DND-41 (cell line): ENCODE data around the gene UNC5CL.
"Not testable (repeated sequence)": the region's sequence is repeated elsewhere in the genome, so short reads cannot be mapped to it uniquely, and the experiment has no call there.

Experiments
- ATAC-seq: fragments of 200-7000 bp; cut with Tn5 transposase; 3 replicates; pipeline ENCODE4 v1.9.1; 2021; ENCODE audit warnings: low read depth; ENCODE audit not compliant: insufficient read depth
- DNase-seq: peaks from one replicate; pipeline ENCODE4 v3.0.0-alpha.2; 2020
- H2AFZ ChIP-seq: 2 replicates; pipeline ENCODE4 v1.6.0; 2012; ENCODE audit warnings: low read depth, low read length
- H3K27ac ChIP-seq: 2 replicates; pipeline ENCODE4 v1.5.1; 2012; ENCODE audit warnings: low read length, inconsistent platforms
- H3K27me3 ChIP-seq: fragments of 200-600 bp; sonication (generic); 2 replicates; pipeline ENCODE4 v1.6.0; 2012; ENCODE audit warnings: low read length, mild to moderate bottlenecking, inconsistent platforms; ENCODE audit not compliant: insufficient read depth, poor library complexity
- H3K36me3 ChIP-seq: 2 replicates; pipeline ENCODE4 v1.5.1; 2012; ENCODE audit warnings: low read length, inconsistent platforms; ENCODE audit not compliant: insufficient read depth
- H3K4me1 ChIP-seq: 2 replicates; pipeline ENCODE4 v1.5.1; 2012; ENCODE audit warnings: mild to moderate bottlenecking, low read length; ENCODE audit not compliant: insufficient read depth
- H3K4me2 ChIP-seq: 2 replicates; pipeline ENCODE4 v1.6.0; 2012; ENCODE audit warnings: mild to moderate bottlenecking, moderate library complexity, low read length, inconsistent platforms; ENCODE audit not compliant: insufficient read depth
- H3K4me3 ChIP-seq, 2 experiments: fragments of 200-600 bp in 1 of 2; shearing (Covaris generic) in 1 of 2; 2 replicates each; pipeline ENCODE4 v1.5.1; 2012 to 2016; ENCODE audit warnings: inconsistent platforms in 2 of 2, low read length in 2 of 2, mild to moderate bottlenecking in 2 of 2, low read depth in 1 of 2, moderate library complexity in 1 of 2
- H3K79me2 ChIP-seq: 2 replicates; pipeline ENCODE4 v1.6.0; 2012; ENCODE audit warnings: low read length, inconsistent platforms; ENCODE audit not compliant: insufficient read depth
- H3K9ac ChIP-seq: 2 replicates; pipeline ENCODE4 v1.6.0; 2012; ENCODE audit warnings: low read depth, mild to moderate bottlenecking, inconsistent platforms, low read length, moderate library complexity
- H3K9me3 ChIP-seq: 2 replicates; pipeline ENCODE4 v1.5.1; 2012; ENCODE audit warnings: low read length, moderate library complexity, mild to moderate bottlenecking, inconsistent platforms; ENCODE audit not compliant: insufficient read depth, severe bottlenecking
- H4K20me1 ChIP-seq: 2 replicates; pipeline ENCODE4 v1.6.0; 2012; ENCODE audit warnings: low read length; ENCODE audit not compliant: insufficient read depth
- CTCF ChIP-seq: IDR thresholded peaks from 2 replicates; pipeline ENCODE4 v1.5.1; 2012; ENCODE audit warnings: borderline replicate concordance, low read length, moderate library complexity, mild to moderate bottlenecking; ENCODE audit not compliant: poor library complexity, severe bottlenecking; ENCODE audit errors: extremely low read depth
- EZH2 ChIP-seq: IDR thresholded peaks from 3 replicates; pipeline ENCODE4 v1.6.1; 2012; ENCODE audit warnings: borderline replicate concordance, low read depth, mild to moderate bottlenecking, moderate library complexity, low read length, inconsistent platforms; ENCODE audit not compliant: severe bottlenecking

Gene UNC5CL

GRCh38 chr6:41011673-41012072 is 27.3 kb downstream of the UNC5CL start:
- H3K27me3 ChIP-seq: no peaks in the 10 kb centered on the region
- no peaks in the 10 kb centered on the region for H3K9me3 ChIP-seq
- TF ChIP-seq CTCF: no peak
- TF ChIP-seq EZH2: no peak
- H3K9ac ChIP-seq: no peak overlapping the region
- no peak overlapping the region for H2AFZ ChIP-seq
- no peaks in the 10 kb centered on the region; the same call in 1 of the 2 replicates for H4K20me1 ChIP-seq
- no peaks in the 10 kb centered on the region for H3K4me1 ChIP-seq
- no peak overlapping the region for H3K27ac ChIP-seq
- DNase-seq (no peak), ATAC-seq (no peak)
- no peaks in the 10 kb centered on the region for H3K36me3 ChIP-seq
- no peaks in the 10 kb centered on the region for H3K79me2 ChIP-seq
- H3K4me2 ChIP-seq: no peak overlapping the region
- H3K4me3 ChIP-seq: no peak overlapping the region

- no peak for ATAC-seq
These were observed 29.4 kb downstream of the UNC5CL start for GRCh38 chr6:41009669-41010068.

DNA sequence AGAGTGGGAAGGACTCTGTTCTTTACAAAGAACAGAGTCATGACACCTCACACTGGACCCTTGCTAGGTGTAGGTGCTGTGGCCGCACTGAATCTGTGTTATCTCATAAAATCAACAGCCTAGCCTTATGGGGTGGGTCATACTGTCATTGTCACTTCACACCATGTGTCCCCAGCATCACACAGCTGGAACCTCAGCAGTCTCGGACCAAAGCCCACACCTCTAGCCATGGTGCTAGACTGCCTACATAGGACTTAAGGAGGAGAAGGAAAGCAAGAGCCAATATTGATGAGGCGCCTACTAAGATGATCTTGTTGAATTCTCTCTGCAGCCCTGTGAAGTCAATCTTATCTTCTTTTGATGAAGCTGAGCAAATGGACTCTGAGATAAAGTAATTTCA is 31.0 kb downstream of the UNC5CL start:
- Histone ChIP-seq H3K79me2 (no peaks in the 10 kb centered on the region), H3K9ac (no peak overlapping the region), H3K9me3 (no peaks in the 10 kb centered on the region), H3K27ac (no peak overlapping the region), H3K27me3 (peaks cover 2% of the 10 kb centered on the region), H2AFZ (no peak overlapping the region), H4K20me1 (no peaks in the 10 kb centered on the region), H3K4me2 (no peak overlapping the region), H3K4me3 (no peak overlapping the region), H3K4me1 (peaks cover 8% of the 10 kb centered on the region), H3K36me3 (no peaks in the 10 kb centered on the region)
- no peak for ATAC-seq
- no peak for DNase-seq
- TF ChIP-seq EZH2: no peak
- no peak for TF ChIP-seq CTCF

More at GRCh38 chr6:41009669-41010068, 29.4 kb downstream of the UNC5CL start:
- Histone ChIP-seq H3K27ac (no peak overlapping the region), H3K79me2 (no peaks in the 10 kb centered on the region), H3K27me3 (peaks cover 2% of the 10 kb centered on the region), H3K4me2 (no peak overlapping the region), H3K9ac (no peak overlapping the region), H3K4me1 (peaks cover 8% of the 10 kb centered on the region), H4K20me1 (no peaks in the 10 kb centered on the region), H3K4me3 (no peak overlapping the region), H3K36me3 (no peaks in the 10 kb centered on the region), H2AFZ (no peak overlapping the region), H3K9me3 (no peaks in the 10 kb centered on the region)
- no peak for DNase-seq
- TF ChIP-seq EZH2 (no peak), CTCF (no peak)

DNA sequence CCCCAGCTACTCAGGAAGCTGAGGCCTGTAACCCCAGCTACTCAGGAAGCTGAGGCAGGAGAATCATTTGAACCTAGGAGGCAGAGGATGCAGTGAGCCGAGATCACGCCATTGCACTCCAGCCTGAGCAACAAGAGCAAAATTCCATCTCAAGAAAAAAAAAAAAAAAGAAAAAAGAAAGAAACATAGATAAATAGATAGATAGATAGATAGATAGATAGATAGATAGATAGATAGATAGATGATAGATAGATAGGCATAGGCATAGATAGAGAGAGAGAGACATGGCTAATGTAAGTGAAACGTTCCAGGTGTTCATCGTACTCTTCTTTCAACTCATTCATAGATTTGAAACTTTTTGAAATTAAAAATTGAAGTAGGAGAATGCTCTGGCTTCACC is 32.0 kb downstream of the UNC5CL start:
- not testable (repeated sequence) for H3K4me2 ChIP-seq, H3K4me1 ChIP-seq

More for the DNA sequence above, 32.0 kb downstream of the UNC5CL start:
- not testable (repeated sequence) for H3K27me3 ChIP-seq, H3K9me3 ChIP-seq, ATAC-seq, H4K20me1 ChIP-seq, DNase-seq, H3K79me2 ChIP-seq, H3K9ac ChIP-seq, H3K4me3 ChIP-seq, H3K27ac ChIP-seq, H3K36me3 ChIP-seq, H2AFZ ChIP-seq
